Measurements from ENCODE around the gene NCBP3. TPM values are rescaled to one million over a fixed set of nuclear protein-coding genes. Genes with fewer than 3 reads are reported as not detected.

NCBP3 gene
- total and polyA plus RNA-seq, 2 of the 8 experiments (the other 6 are each of a cell fraction or from before 2014, with no cell fraction given): 19.6 to 46.1 TPM

DNA sequence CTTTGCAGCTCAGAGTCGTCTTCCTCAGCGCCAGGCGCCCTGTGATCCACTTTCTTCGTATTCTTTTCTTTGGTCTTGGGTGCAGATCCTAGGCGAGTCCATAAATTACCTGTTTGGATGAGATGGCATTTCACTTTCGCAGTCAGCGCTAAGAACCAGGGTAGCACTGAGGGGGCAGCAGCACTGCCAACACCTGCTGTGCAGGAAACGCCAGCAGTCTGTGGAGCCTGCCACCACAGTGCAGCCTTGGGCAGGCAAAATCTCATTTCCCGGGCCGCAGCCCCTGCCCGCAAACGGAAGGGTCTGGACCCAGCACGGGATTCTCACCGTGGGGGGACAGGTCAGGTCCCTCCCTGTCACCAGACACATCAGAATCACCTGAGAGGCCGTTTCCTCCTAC lies 32.9 kb downstream of the NCBP3 start:
- Histone ChIP-seq H3K79me1 (ENCODE audit: low read depth, low read length) (no peaks in the 10 kb centered on the region), H3K27me3 (replicated peaks in 1 of 4; ENCODE audit: control insufficient read depth in 3 of 4, extremely low read depth in 1 of 4, insufficient read depth in 3 of 4, low read length in 3 of 4) (no peaks in the 10 kb centered on the region), H3K79me2 (ENCODE audit: control insufficient read depth in 1 of 2, insufficient read depth in 2 of 2, low read length in 2 of 2) (no peaks in the 10 kb centered on the region), H2BK15ac (ENCODE audit: low read length) (no peak overlapping the region), H3K4ac (replicated peaks; ENCODE audit: insufficient read length, low read depth, low read length) (no peak overlapping the region), H3K4me3 (ENCODE audit: extremely low read depth in 1 of 4, insufficient read depth in 2 of 4, low read depth in 3 of 4, low read length in 4 of 4) (no peak overlapping the region), H2AK5ac (ENCODE audit: low read depth, low read length) (no peak overlapping the region), H4K20me1 (replicated peaks in 1 of 2; ENCODE audit: control insufficient read depth in 1 of 2, insufficient read depth in 2 of 2, low read length in 2 of 2) (peaks cover 0 to 5% of the 10 kb centered on the region in 2 experiments), H2BK120ac (replicated peaks; ENCODE audit: low read depth, low read length) (no peak overlapping the region), H3K4me2 (ENCODE audit: insufficient read depth in 1 of 2, low read depth in 2 of 2, low read length in 2 of 2) (no peak overlapping the region), H3K14ac (ENCODE audit: insufficient read length) (no peak overlapping the region), H3K56ac (replicated peaks; ENCODE audit: insufficient read length, low read depth, low read length) (no peak overlapping the region), H2BK12ac (ENCODE audit: low read depth, low read length) (no peak overlapping the region), H2AFZ (ENCODE audit: low read length) (no peak overlapping the region), H4K8ac (ENCODE audit: extremely low read depth, insufficient read depth, low read length) (no peak overlapping the region), H4K5ac (ENCODE audit: insufficient read length, low read depth, low read length) (no peak overlapping the region), H2BK20ac (ENCODE audit: low read length) (no peak overlapping the region), H3K4me1 (replicated peaks in 1 of 4; ENCODE audit: control insufficient read depth in 3 of 4, insufficient read depth in 4 of 4, low read length in 3 of 4) (no peaks in the 10 kb centered on the region), H3K18ac (ENCODE audit: extremely low read depth, low read length) (no peak overlapping the region), H3K27ac (ENCODE audit: low read depth, low read length) (no peak overlapping the region), H3K23me2 (ENCODE audit: low read depth, low read length) (no peaks in the 10 kb centered on the region; the same call in 1 of the 2 replicates), H3K9me3 (ENCODE audit: insufficient read depth in 2 of 2, low read depth in 1 of 2, low read length in 1 of 2) (no peaks in the 10 kb centered on the region), H4K91ac (replicated peaks; ENCODE audit: insufficient read length, low read length) (no peak overlapping the region), H3K9ac (replicated peaks in 1 of 4; ENCODE audit: extremely low read depth in 1 of 4, low read depth in 3 of 4, low read length in 3 of 4) (no peak overlapping the region), H3K36me3 (ENCODE audit: control insufficient read depth in 2 of 4, insufficient read depth in 4 of 4, low read length in 3 of 4) (peaks cover 29 to 85% (median 59%) of the 10 kb centered on the region in 4 experiments), H2BK5ac (ENCODE audit: low read depth, low read length) (no peak overlapping the region), H3K23ac (ENCODE audit: insufficient read length) (no peak overlapping the region)
- FAIRE-seq (no peak), DNase-seq (ENCODE audit: low read depth in 1 of 2, low spot score in 2 of 2) (no peak)
- 97% methylated on average over 15 of the region's 15 CpGs; no CpG with 5 or more reads in 1 of the 2 experiments for WGBS, 2 experiments (ENCODE audit: extremely low coverage in 1 of 2, insufficient coverage in 1 of 2, insufficient read length in 1 of 2, insufficient replicate concordance in 2 of 2, low coverage in 1 of 2, low lambda C conversion rate in 2 of 2, missing lambda C conversion rate in 1 of 2)
- CTCF ChIA-PET (ENCODE audit: partially characterized antibody): interaction anchor here (1.6 to 3.2 kb wide), 3 partner anchors 13 to 79 kb away, joined by 4 to 17 read pairs (median 12); no protein-coding TSS in a partner anchor
- POLR2A ChIA-PET (ENCODE audit: partially characterized antibody): no interaction called here
- TF ChIP-seq CEBPB (IDR thresholded peaks at IDR 0.05; ENCODE audit: low read depth, low read length) (no peak), BACH1 (IDR thresholded peaks at IDR 0.05; ENCODE audit: low read length) (no peak), POU5F1 (IDR thresholded peaks at IDR 0.05; ENCODE audit: low read depth, low read length) (no peak), CHD2 (IDR thresholded peaks at IDR 0.05; ENCODE audit: low read length) (no peak), CBX5 (IDR thresholded peaks at IDR 0.05; ENCODE audit: low read depth, low read length) (no peak), KDM5A (IDR thresholded peaks at IDR 0.05; ENCODE audit: low read length) (no peak), CTBP2 (IDR thresholded peaks at IDR 0.05; ENCODE audit: borderline replicate concordance, insufficient read depth, insufficient read length, low read length) (no peak), POLR2A (IDR thresholded peaks at IDR 0.05; ENCODE audit: control extremely low read depth in 1 of 2, low read depth in 2 of 2, low read length in 2 of 2) (no peak), SIRT6 (IDR thresholded peaks at IDR 0.05; ENCODE audit: low read length) (no peak), RBBP5 (IDR thresholded peaks at IDR 0.05; ENCODE audit: borderline replicate concordance, low read depth, low read length) (no peak), ZNF274 (IDR thresholded peaks at IDR 0.05; ENCODE audit: borderline replicate concordance, extremely low read depth, low read length) (no peak), TAF7 (optimal IDR thresholded peaks at IDR 0.05; ENCODE audit: borderline replicate concordance, low read depth, low read length) (no peak), TCF12 (IDR thresholded peaks at IDR 0.05; ENCODE audit: low read depth, low read length) (no peak), RFX5 (IDR thresholded peaks at IDR 0.05; ENCODE audit: borderline replicate concordance, low read depth, low read length) (no peak), EGR1 (IDR thresholded peaks at IDR 0.05; ENCODE audit: borderline replicate concordance, low read depth, low read length) (no peak)
- TF ChIP-seq, protein P1, sequence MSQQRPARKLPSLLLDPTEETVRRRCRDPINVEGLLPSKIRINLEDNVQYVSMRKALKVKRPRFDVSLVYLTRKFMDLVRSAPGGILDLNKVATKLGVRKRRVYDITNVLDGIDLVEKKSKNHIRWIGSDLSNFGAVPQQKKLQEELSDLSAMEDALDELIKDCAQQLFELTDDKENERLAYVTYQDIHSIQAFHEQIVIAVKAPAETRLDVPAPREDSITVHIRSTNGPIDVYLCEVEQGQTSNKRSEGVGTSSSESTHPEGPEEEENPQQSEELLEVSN (IDR thresholded peaks at IDR 0.05): no peak
